ENCODE results near the gene HKDC1.

DNA sequence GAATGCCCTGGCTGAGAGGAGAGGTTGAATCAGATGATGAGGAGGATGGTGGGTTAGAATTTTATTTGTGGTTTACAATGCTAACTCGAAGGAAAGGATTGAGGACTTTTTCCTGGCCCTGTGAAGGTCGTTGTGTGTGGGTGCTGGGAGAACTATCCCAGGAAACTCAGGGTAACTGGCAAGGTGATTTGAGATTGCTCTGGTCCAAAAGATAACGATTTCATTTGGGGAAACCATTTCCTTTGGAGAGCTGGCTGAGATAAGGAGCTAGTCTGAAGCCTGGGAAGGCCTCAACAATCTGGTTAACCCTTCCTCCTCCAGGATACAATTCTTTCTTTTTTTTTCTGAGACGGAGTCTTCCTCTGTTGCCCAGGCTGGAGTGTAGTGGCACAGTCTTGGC lies 91.2 kb downstream of the HKDC1 start:
- TF ChIP-seq POLR2A (IDR thresholded peaks at IDR 0.05) (no peak), POLR2AphosphoS5 (IDR thresholded peaks at IDR 0.05) (peak in 1 of 3 donors; percentile 29)
- TF ChIP-seq, protein P1, sequence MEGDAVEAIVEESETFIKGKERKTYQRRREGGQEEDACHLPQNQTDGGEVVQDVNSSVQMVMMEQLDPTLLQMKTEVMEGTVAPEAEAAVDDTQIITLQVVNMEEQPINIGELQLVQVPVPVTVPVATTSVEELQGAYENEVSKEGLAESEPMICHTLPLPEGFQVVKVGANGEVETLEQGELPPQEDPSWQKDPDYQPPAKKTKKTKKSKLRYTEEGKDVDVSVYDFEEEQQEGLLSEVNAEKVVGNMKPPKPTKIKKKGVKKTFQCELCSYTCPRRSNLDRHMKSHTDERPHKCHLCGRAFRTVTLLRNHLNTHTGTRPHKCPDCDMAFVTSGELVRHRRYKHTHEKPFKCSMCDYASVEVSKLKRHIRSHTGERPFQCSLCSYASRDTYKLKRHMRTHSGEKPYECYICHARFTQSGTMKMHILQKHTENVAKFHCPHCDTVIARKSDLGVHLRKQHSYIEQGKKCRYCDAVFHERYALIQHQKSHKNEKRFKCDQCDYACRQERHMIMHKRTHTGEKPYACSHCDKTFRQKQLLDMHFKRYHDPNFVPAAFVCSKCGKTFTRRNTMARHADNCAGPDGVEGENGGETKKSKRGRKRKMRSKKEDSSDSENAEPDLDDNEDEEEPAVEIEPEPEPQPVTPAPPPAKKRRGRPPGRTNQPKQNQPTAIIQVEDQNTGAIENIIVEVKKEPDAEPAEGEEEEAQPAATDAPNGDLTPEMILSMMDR (IDR thresholded peaks at IDR 0.05): no peak
